Frontal cortex (tissue), 4 donors: ENCODE data around the gene CNDP1. TPM values are rescaled to one million over a fixed set of nuclear protein-coding genes. Genes with fewer than 3 reads are reported as not detected.
"Not testable (repeated sequence)": the region's sequence is repeated elsewhere in the genome, so short reads cannot be mapped to it uniquely, and the experiment has no call there.

Source experiments
- DNase-seq, 2 donors: peaks; one replicate each; pipeline ENCODE4 v3.0.0; 2012; ENCODE audit warnings: low spot score in 2 of 2
- FAIRE-seq: peaks from 2 replicates; lab custom pipeline; 2012; peaks lifted over from hg19 to GRCh38; lab: Jason Lieb, UNC
- total RNA-seq: library from RNA; depleted of rRNA; stranded (reverse); fragments of >200 nt; gene quantifications from one replicate; pipeline ENCODE4 v1.2.3, GENCODE V29; 2014
- donor health status: control.
- donor health status: control.
- donor health status: control.

The CNDP1 gene
- total RNA-seq, 1 donor from 2014 or later = under 0.01 TPM

DNA sequence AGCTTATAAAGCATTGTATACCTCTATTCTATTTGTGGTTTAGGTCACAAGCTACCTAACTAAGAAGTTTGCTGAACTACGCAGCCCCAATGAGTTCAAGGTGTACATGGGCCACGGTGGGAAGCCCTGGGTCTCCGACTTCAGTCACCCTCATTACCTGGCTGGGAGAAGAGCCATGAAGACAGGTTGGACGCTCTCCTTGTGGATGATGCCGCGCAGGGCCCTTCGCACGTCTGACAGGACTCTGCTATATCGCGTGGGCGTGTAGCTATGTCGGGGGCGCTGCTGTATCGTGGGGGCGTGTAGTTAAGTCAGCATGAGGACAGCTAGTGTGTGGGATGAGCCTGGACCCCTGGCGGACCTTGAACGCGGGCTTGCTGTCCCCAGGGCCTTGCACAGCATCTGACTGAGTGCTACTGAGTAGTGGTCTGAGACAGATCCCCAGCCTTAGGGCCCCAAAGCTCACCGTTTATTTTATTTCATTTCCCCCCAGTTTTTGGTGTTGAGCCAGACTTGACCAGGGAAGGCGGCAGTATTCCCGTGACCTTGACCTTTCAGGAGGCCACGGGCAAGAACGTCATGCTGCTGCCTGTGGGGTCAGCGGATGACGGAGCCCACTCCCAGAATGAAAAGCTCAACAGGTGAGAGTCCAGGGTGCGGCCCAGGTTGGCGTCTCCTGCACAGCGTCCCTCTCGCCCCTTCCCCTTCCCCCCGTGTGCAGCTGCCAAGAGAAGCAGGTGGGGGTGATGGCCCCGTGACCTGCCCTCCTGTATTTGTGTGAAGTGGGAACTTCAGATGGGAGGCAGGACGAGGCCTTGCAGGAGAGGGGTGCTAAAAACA, 15.6 kb upstream of the CNDP1 start:
- DNase-seq (no peak), FAIRE-seq (no peak)

DNA sequence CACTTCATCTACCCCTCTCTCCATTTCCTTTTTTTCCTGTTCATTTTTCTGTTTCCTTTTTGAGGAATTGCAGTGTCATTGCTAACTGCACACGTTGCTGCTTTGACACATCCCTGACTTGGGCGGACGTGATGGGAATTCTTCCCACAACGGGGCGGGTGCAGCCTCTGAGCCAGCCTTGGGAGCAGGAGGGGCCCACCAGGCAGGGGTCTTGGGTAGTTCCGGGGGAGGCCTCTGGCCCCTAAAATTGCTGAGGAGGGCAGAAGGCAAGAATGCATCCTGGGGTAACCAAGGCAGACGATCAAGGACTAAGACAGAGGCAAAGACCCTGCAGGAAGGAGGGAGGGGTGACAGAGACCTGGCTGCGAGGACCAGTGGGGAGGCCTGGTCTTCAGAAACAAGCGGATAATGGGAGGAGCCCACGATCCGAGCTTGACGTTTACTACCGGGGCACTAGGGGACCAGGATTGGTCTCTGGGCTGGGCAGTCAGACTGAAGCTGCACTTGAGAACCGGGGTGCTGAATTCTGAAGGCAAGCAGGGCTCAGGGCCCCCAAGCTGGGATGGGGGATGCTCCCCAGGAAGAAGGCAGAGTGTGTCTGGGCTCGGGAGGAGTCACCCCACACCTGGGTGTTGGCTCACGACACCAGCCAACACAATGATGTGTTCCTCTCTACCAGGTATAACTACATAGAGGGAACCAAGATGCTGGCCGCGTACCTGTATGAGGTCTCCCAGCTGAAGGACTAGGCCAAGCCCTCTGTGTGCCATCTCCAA, 14.8 kb upstream of the CNDP1 start:
- no peak for DNase-seq
- no peak for FAIRE-seq

DNA sequence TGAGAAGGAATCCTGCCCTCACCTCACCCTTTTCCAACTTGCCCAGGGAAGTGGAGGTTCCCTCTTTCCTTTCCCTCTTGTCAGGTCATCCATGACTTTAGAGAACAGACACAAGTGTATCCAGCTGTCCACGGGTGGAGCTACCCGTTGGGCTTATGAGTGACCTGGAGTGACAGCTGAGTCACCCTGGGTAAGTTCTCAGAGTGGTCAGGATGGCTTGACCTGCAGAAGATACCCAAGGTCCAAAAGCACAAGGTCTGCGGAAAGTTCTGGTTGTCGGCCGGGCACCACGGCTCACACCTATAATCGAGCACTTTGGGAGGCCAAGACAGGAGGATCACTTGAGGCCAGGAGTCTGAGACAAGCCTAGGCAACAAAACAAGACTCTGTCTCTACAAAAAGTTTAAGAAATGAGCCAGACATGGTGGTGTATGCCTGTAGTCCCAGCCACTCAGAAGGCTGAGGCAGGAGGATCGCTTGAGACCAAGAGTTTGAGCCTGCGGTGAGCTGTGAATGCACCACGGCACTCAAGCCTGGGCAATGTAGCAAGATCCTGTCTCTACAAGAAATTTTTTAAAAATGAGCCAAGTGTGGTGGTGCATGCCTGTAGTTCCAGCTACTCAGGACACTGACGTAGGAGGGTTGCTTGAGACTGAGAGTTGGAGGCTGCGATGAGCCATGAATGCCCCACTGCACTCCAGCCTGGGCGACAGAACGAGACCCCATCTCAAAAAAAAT, 14.0 kb upstream of the CNDP1 start:
- FAIRE-seq = no peak
- DNase-seq = no peak

DNA sequence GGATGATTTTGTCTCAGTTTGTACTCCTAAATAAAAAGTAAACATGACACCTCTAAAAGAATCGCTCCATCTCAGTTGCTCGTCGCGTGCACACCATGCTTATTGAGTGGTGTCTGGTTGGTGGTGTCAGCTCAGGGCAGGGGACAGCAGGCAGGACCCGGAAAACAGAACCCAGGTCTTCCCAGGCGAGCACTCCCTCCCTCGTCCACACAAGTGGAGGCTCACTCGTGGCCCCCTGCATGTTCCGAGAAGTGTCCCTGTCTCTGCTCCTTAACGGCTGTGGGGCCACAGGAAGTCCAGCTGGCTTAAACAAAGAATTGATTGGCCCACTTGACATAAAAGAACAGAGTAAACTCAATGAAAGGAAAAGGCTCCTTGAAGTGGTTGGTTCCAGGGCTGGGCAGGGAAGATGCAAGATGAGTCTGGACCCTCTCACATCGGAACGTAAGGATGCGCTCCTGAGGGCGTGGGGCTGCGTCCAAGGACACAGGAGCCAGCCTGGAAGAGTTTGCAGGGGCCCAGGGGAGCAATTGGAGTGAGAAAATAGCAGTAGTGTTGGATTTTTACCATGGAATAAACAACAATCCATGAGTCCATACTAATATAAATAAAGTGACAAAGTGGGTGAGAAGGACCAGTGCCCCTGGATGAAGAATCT, 13.1 kb upstream of the CNDP1 start:
- no peak for DNase-seq
- FAIRE-seq = no peak

DNA sequence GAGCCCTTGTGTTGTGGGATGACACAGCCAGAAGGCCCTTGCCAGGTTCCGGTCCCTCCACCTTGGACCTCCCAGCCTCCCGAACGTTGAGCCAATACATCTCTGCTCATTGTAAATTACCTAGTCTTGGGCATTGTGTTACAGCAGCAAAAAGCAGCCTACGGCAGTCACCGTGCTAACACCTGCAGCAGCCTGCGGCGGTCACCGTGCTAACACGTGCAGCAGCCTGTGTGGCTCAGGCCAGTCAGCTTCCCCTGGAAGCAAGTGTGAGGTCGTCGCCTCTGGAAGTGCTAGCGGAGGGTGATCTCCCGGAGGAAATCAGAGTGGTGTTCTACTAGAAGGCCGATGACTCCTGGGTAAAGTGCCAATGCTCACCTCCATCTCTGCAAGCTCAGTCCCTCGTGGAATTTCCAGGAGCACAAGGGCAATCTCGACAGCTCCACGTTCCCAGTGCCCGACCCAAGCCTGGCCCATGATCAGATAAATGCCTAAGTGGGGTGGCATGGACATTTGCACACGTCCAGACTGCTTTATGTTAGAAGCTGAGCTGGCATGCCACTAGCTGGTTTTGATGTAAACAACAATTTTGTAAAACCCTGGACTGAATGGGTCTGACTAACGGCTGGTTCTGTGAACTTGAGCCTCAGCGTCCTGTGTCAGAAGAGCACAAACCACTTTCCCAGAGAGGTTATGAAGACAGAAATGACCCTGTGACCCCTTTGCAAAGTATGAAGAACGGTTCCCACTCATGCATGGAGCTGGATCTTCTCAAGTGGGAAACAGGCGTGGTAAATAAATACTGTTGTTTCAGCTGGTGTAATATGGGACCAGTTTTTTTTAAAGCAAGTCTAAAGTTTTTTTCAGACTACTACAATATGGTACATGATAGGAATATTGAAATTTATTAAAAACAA, 11.4 kb upstream of the CNDP1 start:
- DNase-seq (no peak), FAIRE-seq (no peak)

DNA sequence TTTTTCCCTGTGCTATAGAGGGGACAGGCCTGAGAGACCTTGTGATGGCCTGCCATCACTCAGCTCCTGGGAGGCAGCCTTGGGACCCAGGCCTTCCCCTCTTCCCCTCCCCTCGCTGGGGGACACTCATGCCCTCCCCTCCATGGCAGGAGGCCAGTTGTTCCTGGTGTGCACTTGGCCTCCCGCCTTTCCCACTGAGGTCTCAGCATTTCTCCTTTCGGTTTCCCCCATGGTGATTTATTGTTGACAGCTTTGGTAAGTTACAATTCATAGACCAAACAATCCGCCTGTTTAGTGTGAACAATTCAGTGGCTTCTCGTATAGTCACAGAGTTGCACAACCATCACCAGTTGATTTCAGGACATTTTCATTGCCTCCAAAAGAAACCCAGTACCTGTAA, 10.2 kb upstream of the CNDP1 start:
- no peak for FAIRE-seq
- no peak for DNase-seq

DNA sequence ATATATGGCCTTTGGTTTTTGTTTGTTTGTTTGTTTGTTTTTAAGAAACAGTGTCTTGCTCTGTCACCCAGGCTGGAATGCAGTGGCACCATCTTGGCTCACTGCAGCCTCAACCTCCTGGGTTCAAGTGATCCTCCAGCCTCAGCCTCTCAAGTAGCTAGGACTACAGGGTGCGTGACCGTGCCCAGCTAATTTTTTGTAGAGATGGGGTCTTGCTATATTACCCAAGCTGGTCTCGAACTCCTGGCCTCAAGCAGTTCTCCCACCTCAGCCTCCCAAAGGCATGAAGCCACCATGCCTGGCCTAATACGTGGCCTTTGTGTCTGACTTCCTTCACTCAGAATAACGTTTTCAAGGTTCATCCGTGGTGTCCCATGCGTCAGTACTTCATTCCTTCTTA, 9.4 kb upstream of the CNDP1 start:
- not testable (repeated sequence) for FAIRE-seq

DNA sequence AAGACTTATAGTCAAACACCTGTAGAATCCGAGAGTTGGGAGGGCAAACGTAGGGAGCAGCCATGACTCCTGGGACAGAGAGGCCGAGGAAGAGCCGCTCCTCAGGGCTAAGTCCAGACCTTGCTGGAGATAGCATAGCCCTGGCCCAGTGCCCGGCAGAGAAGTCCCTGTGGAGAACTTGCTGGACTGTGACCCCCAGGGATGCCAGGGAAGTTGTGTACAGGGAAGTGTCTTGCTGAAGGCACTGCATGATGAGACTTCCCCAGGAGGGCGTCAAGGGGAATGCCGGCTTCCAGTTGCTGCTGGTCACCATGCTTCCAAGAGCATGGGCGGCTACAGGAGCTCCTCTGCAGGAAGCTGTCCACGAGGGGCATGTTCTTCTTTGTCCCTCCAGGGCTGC, 8.6 kb upstream of the CNDP1 start:
- no peak for DNase-seq
- no peak for FAIRE-seq

More for the DNA sequence above, 9.4 kb upstream of the CNDP1 start:
- DNase-seq = not testable (repeated sequence)

DNA sequence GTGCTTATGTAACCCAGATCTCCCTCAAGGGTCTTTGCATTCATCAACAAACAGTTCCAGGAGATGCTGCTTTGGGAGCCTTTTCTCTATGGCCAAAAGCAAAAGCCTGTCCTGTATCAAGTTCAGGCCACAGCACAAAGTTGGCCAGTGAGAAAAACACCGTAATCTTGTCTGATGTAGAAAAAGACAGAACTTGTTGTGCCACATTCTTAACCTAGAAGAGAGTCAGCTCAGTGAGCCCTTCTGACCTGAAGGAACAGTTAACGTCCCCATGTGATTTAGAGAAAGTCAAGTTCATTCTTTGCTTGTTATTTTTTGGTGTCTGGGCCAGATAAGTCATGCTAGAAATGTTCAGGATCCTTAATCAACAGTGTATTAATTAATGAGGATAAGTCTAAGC, 7.8 kb upstream of the CNDP1 start:
- no peak for DNase-seq
- no peak for FAIRE-seq

DNA sequence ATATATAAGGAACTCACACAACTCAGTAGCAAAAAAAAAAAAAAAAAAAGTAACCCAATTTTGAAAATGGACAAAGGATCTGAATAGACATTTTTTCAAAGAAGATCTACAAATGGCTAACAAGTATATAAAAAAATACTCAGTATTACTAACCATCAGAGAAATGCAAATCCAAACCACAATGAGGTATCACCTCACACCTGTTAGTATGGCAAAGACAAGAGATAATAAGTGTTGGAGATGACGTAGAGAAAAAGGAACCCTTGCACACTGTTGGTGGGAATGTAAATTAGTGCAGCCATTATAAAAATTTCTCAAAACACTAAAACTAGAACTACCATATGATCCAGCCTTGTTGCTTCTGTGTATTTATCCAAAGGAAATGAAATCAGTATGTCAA, 5.8 kb upstream of the CNDP1 start:
- DNase-seq (no peak), FAIRE-seq (peak; percentile 43)

DNA sequence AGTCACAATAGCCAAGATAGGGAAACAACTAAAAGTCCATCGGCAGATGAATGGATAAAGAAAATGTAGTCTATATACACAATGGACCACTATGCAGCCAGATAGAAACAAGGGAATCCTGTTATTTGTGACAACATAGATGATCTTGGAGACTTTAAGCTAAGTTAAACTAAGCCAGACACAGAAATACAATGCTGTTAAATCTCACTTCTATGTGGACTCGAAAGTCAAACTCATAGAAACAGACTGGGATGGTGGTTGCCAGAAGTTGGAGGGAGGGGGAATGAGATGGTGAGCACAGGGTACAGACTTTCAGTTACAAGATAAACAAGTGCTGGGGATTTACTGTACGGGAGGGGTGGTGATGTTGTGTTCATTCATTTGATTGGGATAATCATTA, 5.4 kb upstream of the CNDP1 start:
- FAIRE-seq (no peak), DNase-seq (no peak)

DNA sequence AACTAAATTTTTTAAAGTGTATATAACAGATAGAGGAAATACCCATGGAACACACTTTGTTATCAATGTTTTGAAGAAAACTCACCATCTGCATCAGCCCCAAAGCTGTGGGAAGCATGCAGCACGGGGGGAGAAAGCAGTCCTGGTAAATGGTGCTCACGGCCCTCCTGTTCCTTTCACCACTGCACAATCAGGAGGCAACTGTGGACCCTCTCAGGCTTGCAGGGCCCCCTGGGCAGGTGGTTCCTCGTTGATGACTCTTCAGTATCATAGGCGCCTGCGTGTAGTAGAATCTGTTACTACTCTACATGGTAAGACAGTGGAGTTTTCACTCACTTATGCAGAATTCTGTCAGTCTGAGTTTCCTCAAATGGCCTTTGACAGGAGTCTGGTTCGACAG, 4.9 kb upstream of the CNDP1 start:
- FAIRE-seq (no peak), DNase-seq (no peak)

DNA sequence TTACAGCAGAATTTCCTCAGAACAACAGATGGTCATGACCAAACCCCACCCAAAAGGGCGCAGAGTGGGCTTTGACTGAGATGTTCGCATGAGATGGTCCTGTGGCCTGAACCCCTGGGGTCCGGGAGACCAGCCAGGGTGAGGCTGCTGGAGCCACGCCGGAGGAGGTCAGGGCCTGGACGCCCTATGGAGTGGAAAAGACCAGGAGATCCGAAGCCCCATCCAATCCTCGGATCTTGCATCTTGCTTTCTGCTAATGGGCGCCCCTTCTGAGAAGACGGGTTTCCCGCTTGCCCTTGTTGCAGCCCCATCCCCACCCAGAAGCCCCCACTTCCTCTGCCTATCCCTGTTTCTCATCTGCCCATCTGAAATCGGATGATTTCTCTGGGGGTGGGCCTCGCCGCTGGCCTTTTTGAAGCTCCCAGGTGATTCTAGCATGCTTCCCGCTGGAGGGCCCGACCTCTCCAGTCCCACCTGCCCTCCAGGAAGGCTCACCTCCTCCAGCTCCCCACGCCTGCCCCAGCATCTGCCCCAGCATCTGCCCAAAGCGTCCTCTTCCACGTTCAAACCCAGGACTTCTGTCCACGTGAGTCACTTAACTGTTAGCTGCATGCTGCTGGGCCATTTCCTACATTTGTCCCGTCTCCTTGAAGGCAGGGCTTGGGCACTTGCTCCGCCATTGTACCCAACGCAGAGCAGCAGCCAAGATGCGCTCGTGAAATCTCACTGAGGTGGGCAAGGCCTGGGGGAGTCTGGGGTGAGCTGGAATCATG, 4.3 kb upstream of the CNDP1 start:
- no peak for FAIRE-seq
- no peak for DNase-seq

DNA sequence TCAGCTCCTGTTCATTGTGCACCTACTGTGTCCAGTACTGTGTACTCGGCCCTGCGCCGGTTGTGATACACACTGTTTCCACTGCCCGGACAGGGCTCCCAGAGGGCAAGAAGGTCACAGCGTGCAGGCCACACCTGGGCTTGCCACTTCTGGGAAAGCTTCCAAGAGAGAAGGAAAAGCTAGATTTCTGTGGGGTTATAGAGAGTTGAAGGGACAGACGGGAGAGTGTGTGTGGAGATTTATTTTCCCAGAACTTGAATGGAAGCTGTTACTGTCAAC, 3.8 kb upstream of the CNDP1 start:
- DNase-seq (no peak), FAIRE-seq (no peak)

DNA sequence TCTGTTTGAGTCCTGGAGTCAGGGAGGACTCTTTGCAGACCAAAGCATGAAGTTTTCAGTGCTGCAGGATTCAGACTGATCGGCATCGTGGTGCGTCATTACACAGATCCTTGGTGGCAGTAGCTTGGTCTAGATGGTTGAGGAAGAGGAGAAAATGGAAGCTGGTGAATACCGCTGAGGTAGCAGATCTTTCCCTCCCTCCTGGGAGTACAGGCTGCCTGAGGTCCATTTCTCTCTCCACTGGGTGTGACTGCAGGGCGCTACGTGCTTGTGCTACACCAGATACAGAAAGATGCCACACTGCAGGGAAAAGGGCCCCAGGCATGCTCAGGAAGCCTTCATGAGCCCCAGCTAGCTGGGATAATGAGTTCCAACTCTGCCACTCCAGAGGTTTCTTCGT, 3.3 kb upstream of the CNDP1 start:
- FAIRE-seq (no peak), DNase-seq (no peak)

DNA sequence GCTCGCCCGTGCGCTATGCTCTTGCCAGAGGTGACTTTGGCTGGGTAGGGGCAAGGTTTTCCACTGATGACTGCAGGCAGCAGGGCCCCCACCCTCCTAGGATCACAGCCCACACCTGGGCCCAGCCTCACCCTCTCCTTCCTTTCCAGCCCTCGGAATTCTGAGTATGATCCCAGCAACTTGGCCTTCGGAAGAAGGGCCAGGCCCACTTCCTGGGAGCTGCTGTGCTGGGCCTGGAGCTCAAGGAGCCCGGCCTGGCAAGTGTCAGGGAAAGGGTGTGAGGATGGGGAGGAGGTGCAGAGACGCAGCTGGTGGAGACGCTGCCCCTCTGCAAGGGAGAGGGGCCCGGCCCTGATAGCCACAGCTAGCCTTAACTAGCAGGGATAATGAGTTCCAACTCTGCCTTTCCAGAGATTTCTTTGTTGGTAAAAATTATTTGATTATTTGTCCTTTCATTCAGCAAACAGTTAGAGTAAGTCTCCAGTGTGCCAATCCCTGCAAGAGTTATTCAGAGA, 1.7 kb upstream of the CNDP1 start:
- FAIRE-seq (no peak), DNase-seq (no peak)

DNA sequence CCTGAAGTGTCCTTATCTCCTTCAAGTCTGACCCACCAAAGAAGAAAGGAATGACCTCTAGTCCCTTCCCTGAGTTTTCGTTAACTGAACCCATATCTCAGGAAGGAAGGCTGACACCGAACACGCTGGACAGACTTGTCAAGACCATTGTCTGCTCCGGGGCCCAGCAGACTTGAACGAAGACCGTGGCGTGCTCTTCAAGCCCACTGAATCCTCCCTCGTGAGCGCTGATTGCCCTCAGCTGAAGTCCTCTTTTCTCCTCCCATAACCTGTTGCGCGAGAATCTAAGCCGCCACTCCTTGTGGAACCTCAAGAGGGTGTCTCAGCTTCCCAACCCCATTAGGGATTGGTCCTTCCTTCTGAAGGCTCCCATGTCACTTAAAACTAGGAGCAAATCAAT, 634 bp upstream of the CNDP1 start:
- FAIRE-seq (no peak), DNase-seq (no peak)

DNA sequence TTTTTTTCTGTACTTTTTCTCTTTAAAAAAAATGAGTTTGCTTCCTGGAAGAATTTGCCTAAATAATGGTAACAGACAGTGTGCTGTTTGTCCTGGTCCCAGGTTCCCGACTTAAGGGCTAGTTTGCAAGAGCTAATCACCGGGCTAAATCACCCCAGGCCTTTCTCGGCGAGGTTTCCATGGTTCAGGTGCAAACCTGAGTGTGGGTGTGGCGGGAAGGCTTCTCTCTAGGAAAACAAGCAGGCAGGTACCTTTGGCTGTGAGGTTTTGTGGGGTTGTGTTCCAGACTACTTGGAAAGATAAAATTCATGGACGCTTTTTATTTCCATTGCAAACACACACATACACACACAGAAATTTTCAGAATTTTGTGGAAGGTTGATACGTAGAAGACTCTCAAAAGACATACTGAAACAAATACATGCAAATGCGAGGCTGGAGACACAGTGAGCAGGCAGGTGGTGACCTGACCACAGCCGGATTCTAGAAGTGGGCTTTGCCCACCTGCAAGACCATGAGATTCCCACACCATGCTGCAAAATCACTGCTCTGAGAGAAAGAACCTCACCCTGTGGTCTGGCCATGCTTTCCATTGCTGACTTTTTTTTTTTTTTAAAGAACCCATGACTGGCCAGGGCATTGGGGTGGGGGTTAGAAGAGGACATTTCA, 815 bp downstream of the CNDP1 start:
- FAIRE-seq (no peak), DNase-seq (no peak)
